ENCODE data around the gene CNNM1. TPM values are rescaled to one million over a fixed set of nuclear protein-coding genes. Genes with fewer than 3 reads are reported as not detected.

Gene CNNM1
- total and polyA plus RNA-seq, 9 of the 15 experiments (the other 6 are each of a cell fraction or from before 2014, with no cell fraction given), result not detected

GRCh38 chr10:99430451-99431189 lies 101.5 kb downstream of the CNNM1 start, which contains the start of gene GOT1 (continued):
- TF ChIP-seq ZNF639 (CRISPR knock-in tag; conservative IDR thresholded peaks at IDR 0.05 in 1 of 2, IDR thresholded peaks at IDR 0.05 in 1 of 2) (peak in 1 of 2 experiments; percentile 26; a peak in 1 of 4 replicates), BRD4 (IDR thresholded peaks at IDR 0.05) (0 out of 2 replicates have a peak, but pooled peaks have one; percentile 7), ZFP36 (IDR thresholded peaks at IDR 0.05; ENCODE audit: low read depth, low read length, partially characterized antibody) (no peak), NRF1 (conservative IDR thresholded peaks at IDR 0.05 in 1 of 2, IDR thresholded peaks at IDR 0.05 in 1 of 2) (peak; percentile 79 to 81; a peak in 3 of 4 replicates), HNRNPK (IDR thresholded peaks at IDR 0.05; ENCODE audit: low read depth, low read length, poor library complexity, severe bottlenecking) (no peak), ZNF3 (CRISPR knock-in tag; IDR thresholded peaks at IDR 0.05) (no peak), GABPB1 (CRISPR knock-in tag; IDR thresholded peaks at IDR 0.05) (peak; percentile 32; the same call in 1 of the 2 replicates), RFX5 (IDR thresholded peaks at IDR 0.05; ENCODE audit: low read depth, low read length) (peak; percentile 69; the same call in 1 of the 2 replicates), HMGN3 (IDR thresholded peaks at IDR 0.05; ENCODE audit: borderline replicate concordance, extremely low read depth, insufficient read length, low read depth, low read length) (peak; percentile 2), ZFP1 (CRISPR knock-in tag; IDR thresholded peaks at IDR 0.05) (no peak), JUND (IDR thresholded peaks at IDR 0.05; ENCODE audit: borderline replicate concordance, low read depth, low read length) (peak; percentile 87), JUND (tag; IDR thresholded peaks at IDR 0.05; ENCODE audit: borderline replicate concordance, low read depth, low read length) (no peak), ZNF318 (IDR thresholded peaks at IDR 0.05; ENCODE audit: borderline replicate concordance in 1 of 2, low read depth in 1 of 2) (peak in 1 of 2 experiments; percentile 32; a peak in 1 of 4 replicates), NR2C1 (IDR thresholded peaks at IDR 0.05) (peak; percentile 17; the same call in 1 of the 2 replicates), NR2C1 (tag; IDR thresholded peaks at IDR 0.05) (no peak; the same call in 1 of the 2 replicates)
- TF ChIP-seq, protein P1, sequence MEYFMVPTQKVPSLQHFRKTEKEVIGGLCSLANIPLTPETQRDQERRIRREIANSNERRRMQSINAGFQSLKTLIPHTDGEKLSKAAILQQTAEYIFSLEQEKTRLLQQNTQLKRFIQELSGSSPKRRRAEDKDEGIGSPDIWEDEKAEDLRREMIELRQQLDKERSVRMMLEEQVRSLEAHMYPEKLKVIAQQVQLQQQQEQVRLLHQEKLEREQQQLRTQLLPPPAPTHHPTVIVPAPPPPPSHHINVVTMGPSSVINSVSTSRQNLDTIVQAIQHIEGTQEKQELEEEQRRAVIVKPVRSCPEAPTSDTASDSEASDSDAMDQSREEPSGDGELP (CRISPR knock-in tag; IDR thresholded peaks at IDR 0.05; ENCODE audit: borderline replicate concordance), result peak; percentile 77
